Spleen (tissue), 11 donors: ENCODE data around the gene BAK1. TPM values are rescaled to one million over a fixed set of nuclear protein-coding genes. Genes with fewer than 3 reads are reported as not detected.
A peak's percentile ranks its signal among the peaks of the same experiment; 100 is the strongest.

Experiments
- DNase-seq: peaks from one replicate; pipeline ENCODE4 v3.0.0-alpha.2; 2020
- H3K27ac ChIP-seq, 8 donors: fragments of 200-600 bp; sonication (generic) in 7 of 8; 1 replicate in 4 of 8; 2 replicates in 4 of 8; pipeline versions ENCODE4 v1.5.0 to v1.8.0; 2016 to 2021; ENCODE audit warnings: inconsistent platforms in 4 of 8, mild to moderate bottlenecking in 4 of 8, moderate library complexity in 1 of 8
- H3K27me3 ChIP-seq, 7 donors: fragments of 200-600 bp; sonication (generic) in 6 of 7; replicated peaks in 1 of 7; 1 replicate in 4 of 7; 2 replicates in 3 of 7; pipeline versions ENCODE4 v1.5.0 to v1.8.0; 2016 to 2021; ENCODE audit warnings: inconsistent platforms in 3 of 7, mild to moderate bottlenecking in 1 of 7
- H3K36me3 ChIP-seq, 6 donors: fragments of 200-600 bp; sonication (generic) in 5 of 6; 1 replicate in 4 of 6; 2 replicates in 2 of 6; pipeline versions ENCODE4 v1.5.0 to v1.8.0; 2016 to 2021; ENCODE audit warnings: inconsistent platforms in 2 of 6
- H3K4me1 ChIP-seq, 6 donors: fragments of 200-600 bp; sonication (generic) in 5 of 6; 1 replicate in 3 of 6; 2 replicates in 3 of 6; pipeline versions ENCODE4 v1.5.0 to v1.8.0; 2016 to 2021; ENCODE audit warnings: inconsistent platforms in 3 of 6
- H3K4me3 ChIP-seq, 8 donors: fragments of 200-600 bp; sonication (generic) in 7 of 8; 1 replicate in 4 of 8; 2 replicates in 4 of 8; pipeline versions ENCODE4 v1.5.0 to v1.8.0; 2016 to 2021; ENCODE audit warnings: inconsistent platforms in 4 of 8, mild to moderate bottlenecking in 4 of 8, moderate library complexity in 2 of 8
- H3K9me3 ChIP-seq, 8 donors: fragments of 200-600 bp; sonication (generic) in 7 of 8; 1 replicate in 4 of 8; 2 replicates in 4 of 8; pipeline versions ENCODE4 v1.5.0 to v1.8.0; 2016 to 2021; ENCODE audit warnings: inconsistent platforms in 4 of 8
- CTCF ChIP-seq, 11 experiments: fragments of 200-600 bp in 7 of 11; fragments of 450-650 bp in 4 of 11; sonication (generic) in 4 of 11; IDR thresholded peaks in 8 of 11; conservative IDR thresholded peaks in 3 of 11; 1 replicate in 7 of 11; 2 replicates in 4 of 11; pipeline versions ENCODE4 v1.4.0 to v1.8.0; 2016 to 2021; ENCODE audit warnings: antibody characterized with exemption in 11 of 11, inconsistent platforms in 4 of 11, mild to moderate bottlenecking in 1 of 11
- POLR2A ChIP-seq, 3 donors: fragments of 450-650 bp; IDR thresholded peaks; one replicate each; pipeline ENCODE4 v1.5.1; 2017; ENCODE audit warnings: antibody characterized with exemption in 3 of 3, mild to moderate bottlenecking in 1 of 3
- POLR2AphosphoS5 ChIP-seq, 3 donors: sonication (generic); formaldehyde crosslinking; IDR thresholded peaks; one replicate each; pipeline ENCODE4 v1.5.1; 2017; ENCODE audit warnings: antibody characterized with exemption in 3 of 3
- WGBS, 5 donors: extraction: QIAGEN DNeasy Blood & Tissue Kit in 3 of 5; methylation state at CpG; one replicate each; pipeline versions ENCODE4 v1.1.5 to v1.1.7; 2013 to 2018; 5-methylcytosine and 5-hydroxymethylcytosine counted together
- intact Hi-C: fragments of 100-400 bp; cut with DNase I; formaldehyde crosslinking; loops from one replicate; pipeline ENCODE4 v1.15.0; 2023; ENCODE audit warnings: low total_unique reads
- polyA plus RNA-seq, 3 donors: library from polyadenylated mRNA; stranded (reverse); fragments of 200-250 nt; gene quantifications; one replicate each; pipeline ENCODE4 v1.2.1, GENCODE V29; 2013
- total RNA-seq, 7 donors: library from RNA; depleted of rRNA in 3 of 7; stranded (reverse); fragments of >200 nt in 3 of 7; fragmentation: NEBNext Ultra II Directional in 4 of 7; extraction: Animal tissue kit (Norgen Biotek cat#: 25700) in 4 of 7; gene quantifications; one replicate each; pipeline versions ENCODE4 v1.1.0 to v1.2.1, GENCODE V29; 2016 to 2021
- donor health status: healthy with polysubstance abuse.
- donor health status: DM: no; HTN: no; CAD: no; lungs with moderate emphysema.
- donor health status: DM: no; HTN: no; CAD: no.
- donor health status: Bipolar disorder and iron deficiency.
- donor health status: healthy.
- donor health status: DM: no; HTN: no; CAD: no.
- donor health status: DM: yes; HTN: yes; CAD: no.

The BAK1 gene
- total and polyA plus RNA-seq, 10 donors, result 14.9 to 34.4 (median 25.9) TPM

- no peaks in the 10 kb centered on the region for H3K36me3 ChIP-seq
- DNase-seq, result no peak
- peaks cover 0 to 8% (median 0%) of the 10 kb centered on the region in 7 donors for H3K27me3 ChIP-seq
- H3K4me1 ChIP-seq, result peaks cover 32 to 89% (median 64%) of the 10 kb centered on the region in 6 donors
- TF ChIP-seq POLR2AphosphoS5 (IDR thresholded peaks at IDR 0.05), result peak; percentile 40 to 68 (median 56)
- TF ChIP-seq POLR2A (IDR thresholded peaks at IDR 0.05), result no peak
- intact Hi-C loops, result loop anchor here (5.0 kb wide), 1 partner anchor 113 kb away; no protein-coding TSS in a partner anchor
- no peaks in the 10 kb centered on the region for H3K9me3 ChIP-seq
- 61 to 79% (median 69%) methylated on average over 2 to 4 of the region's 4 CpGs for WGBS, 5 donors
- peak overlapping the region; percentile 36 to 89 (median 82) for H3K27ac ChIP-seq
- H3K4me3 ChIP-seq, result no peak overlapping the region
These were observed 9.3 kb upstream of the BAK1 start for GRCh38 chr6:33589392-33589730.

- WGBS, 5 donors, result 89 to 100% (median 93%) methylated on average over 1 to 4 of the region's 4 CpGs
- DNase-seq, result no peak
- H3K9me3 ChIP-seq, result no peaks in the 10 kb centered on the region
- no peak overlapping the region for H3K4me3 ChIP-seq
- intact Hi-C loops, result loop anchor here (5.0 kb wide), 1 partner anchor 113 kb away; no protein-coding TSS in a partner anchor
- H3K27ac ChIP-seq, result peak overlapping the region in 7 of 8 donors; percentile 51 to 89 (median 82)
- peaks cover 0 to 8% (median 0%) of the 10 kb centered on the region in 7 donors for H3K27me3 ChIP-seq
- H3K4me1 ChIP-seq, result peaks cover 32 to 88% (median 64%) of the 10 kb centered on the region in 6 donors
- no peaks in the 10 kb centered on the region for H3K36me3 ChIP-seq
- no peak for TF ChIP-seq POLR2A (IDR thresholded peaks at IDR 0.05)
- no peak for TF ChIP-seq CTCF (IDR thresholded peaks at IDR 0.05 in 8 of 11, conservative IDR thresholded peaks at IDR 0.05 in 3 of 11)
- no peak for TF ChIP-seq POLR2AphosphoS5 (IDR thresholded peaks at IDR 0.05)
These were observed 8.8 kb upstream of the BAK1 start for GRCh38 chr6:33588894-33589293.

GRCh38 chr6:33587529-33587928 is 7.5 kb upstream of the BAK1 start:
- H3K27ac ChIP-seq, result peak overlapping the region in 1 of 8 donors; percentile 82
- no peaks in the 10 kb centered on the region for H3K27me3 ChIP-seq
- peaks cover 25 to 74% (median 51%) of the 10 kb centered on the region in 6 donors for H3K4me1 ChIP-seq
- no peaks in the 10 kb centered on the region for H3K36me3 ChIP-seq
- no peak for DNase-seq
- WGBS, 5 donors, result 81 to 94% (median 87%) methylated on average over 8 of the region's 8 CpGs
- no peak for TF ChIP-seq CTCF (IDR thresholded peaks at IDR 0.05 in 8 of 11, conservative IDR thresholded peaks at IDR 0.05 in 3 of 11)
- intact Hi-C loops, result loop anchor here (5.0 kb wide), 1 partner anchor 115 kb away; no protein-coding TSS in a partner anchor
- H3K9me3 ChIP-seq, result no peaks in the 10 kb centered on the region
- H3K4me3 ChIP-seq, result no peak overlapping the region

- WGBS, 5 donors, result 68 to 81% (median 73%) methylated on average over 9 of the region's 9 CpGs
- H3K4me3 ChIP-seq, result peak overlapping the region in 2 of 8 donors; percentile 2 to 48
- intact Hi-C loops, result loop anchor here (5.0 kb wide), 1 partner anchor 116 kb away; no protein-coding TSS in a partner anchor
- H3K9me3 ChIP-seq, result no peaks in the 10 kb centered on the region
- no peak for TF ChIP-seq POLR2AphosphoS5 (IDR thresholded peaks at IDR 0.05)
- TF ChIP-seq POLR2A (IDR thresholded peaks at IDR 0.05), result no peak
- TF ChIP-seq CTCF (IDR thresholded peaks at IDR 0.05 in 8 of 11, conservative IDR thresholded peaks at IDR 0.05 in 3 of 11), result no peak
- no peaks in the 10 kb centered on the region for H3K36me3 ChIP-seq
- H3K27me3 ChIP-seq, result no peaks in the 10 kb centered on the region
- peaks cover 21 to 61% (median 39%) of the 10 kb centered on the region in 6 donors for H3K4me1 ChIP-seq
- DNase-seq, result no peak
- H3K27ac ChIP-seq, result peak overlapping the region in 7 of 8 donors; percentile 33 to 78 (median 70)
These were observed 6.1 kb upstream of the BAK1 start for GRCh38 chr6:33586108-33586640.
